OCI-LY7 (cell line): ENCODE data around the gene CNOT1.

Source experiments
- CTCF ChIP-seq: fragments of 200-600 bp; sonication (generic); conservative IDR thresholded peaks from 2 replicates; pipeline ENCODE4 v1.5.1; 2014; ENCODE audit warnings: mild to moderate bottlenecking, antibody characterized with exemption, low read length, moderate library complexity, mixed read lengths
- EZH2phosphoT487 ChIP-seq: fragments of 200-600 bp; sonication (generic); IDR thresholded peaks from 2 replicates; pipeline ENCODE4 v1.6.1; 2018; ENCODE audit warnings: low read depth, borderline replicate concordance, mild to moderate bottlenecking, mixed run types, antibody characterized with exemption, low read length, moderate library complexity, mixed read lengths

GRCh38 chr16:58515125-58515870 lies 114.3 kb downstream of the CNOT1 start, which contains the start of gene SETD6:
- TF ChIP-seq CTCF, result no peak
- no peak for TF ChIP-seq EZH2phosphoT487
